Stimulated activated CD4-positive, alpha-beta T cell treated with anti-CD3 and anti-CD28 coated beads, Interleukin-1b, Interleukin-23, amount 100 ng/mL, for 4 hours (primary cell): ENCODE measurements around the gene MTHFSD.

Experiments used
- DNase-seq, 2 donors: peaks; one replicate each; pipeline ENCODE4 v3.0.0-alpha.2; 2020; ENCODE audit warnings: low read depth in 2 of 2

The MTHFSD gene

GRCh38 chr16:86530251-86531190, 24.5 kb downstream of the MTHFSD start:
- DNase-seq: no peak

GRCh38 chr16:86529160-86529559, 25.9 kb downstream of the MTHFSD start:
- no peak for DNase-seq

- no peak for DNase-seq
These were observed 26.7 kb downstream of the MTHFSD start for GRCh38 chr16:86528061-86528929.

GRCh38 chr16:86527366-86527765, 27.7 kb downstream of the MTHFSD start:
- no peak for DNase-seq

- no peak for DNase-seq
These were observed 29.3 kb downstream of the MTHFSD start for GRCh38 chr16:86525696-86526095.

- no peak for DNase-seq
These were observed 31.0 kb downstream of the MTHFSD start for GRCh38 chr16:86524029-86524428.

- DNase-seq: no peak
These were observed 31.8 kb downstream of the MTHFSD start for GRCh38 chr16:86523166-86523740.

GRCh38 chr16:86522634-86523033, 32.4 kb downstream of the MTHFSD start:
- DNase-seq: no peak

- DNase-seq: no peak
These were observed 33.5 kb downstream of the MTHFSD start for GRCh38 chr16:86521236-86522197.

- DNase-seq: no peak
These were observed 34.5 kb downstream of the MTHFSD start for GRCh38 chr16:86520317-86521210.

- DNase-seq: peak; percentile 41 to 52
These were observed 35.3 kb downstream of the MTHFSD start for GRCh38 chr16:86519649-86520316.

- DNase-seq: no peak
These were observed 35.9 kb downstream of the MTHFSD start for GRCh38 chr16:86519007-86519648.

- DNase-seq: no peak
These were observed 37.3 kb downstream of the MTHFSD start for GRCh38 chr16:86517652-86518258.

GRCh38 chr16:86517033-86517432, 38.0 kb downstream of the MTHFSD start:
- DNase-seq: no peak

- no peak for DNase-seq
These were observed 38.4 kb downstream of the MTHFSD start for GRCh38 chr16:86516623-86517003.

GRCh38 chr16:86515777-86516622, 39.0 kb downstream of the MTHFSD start:
- no peak for DNase-seq

- DNase-seq: no peak
These were observed 39.6 kb downstream of the MTHFSD start for GRCh38 chr16:86515413-86515776.
